GM18526 (cell line): ENCODE data around the gene NFATC4.

ENCODE experiments used
- POLR2A ChIP-seq: IDR thresholded peaks from 3 replicates; pipeline ENCODE4 v1.6.1; 2011; ENCODE audit not compliant: insufficient read length; ENCODE audit errors: extremely low read depth

The NFATC4 gene

DNA sequence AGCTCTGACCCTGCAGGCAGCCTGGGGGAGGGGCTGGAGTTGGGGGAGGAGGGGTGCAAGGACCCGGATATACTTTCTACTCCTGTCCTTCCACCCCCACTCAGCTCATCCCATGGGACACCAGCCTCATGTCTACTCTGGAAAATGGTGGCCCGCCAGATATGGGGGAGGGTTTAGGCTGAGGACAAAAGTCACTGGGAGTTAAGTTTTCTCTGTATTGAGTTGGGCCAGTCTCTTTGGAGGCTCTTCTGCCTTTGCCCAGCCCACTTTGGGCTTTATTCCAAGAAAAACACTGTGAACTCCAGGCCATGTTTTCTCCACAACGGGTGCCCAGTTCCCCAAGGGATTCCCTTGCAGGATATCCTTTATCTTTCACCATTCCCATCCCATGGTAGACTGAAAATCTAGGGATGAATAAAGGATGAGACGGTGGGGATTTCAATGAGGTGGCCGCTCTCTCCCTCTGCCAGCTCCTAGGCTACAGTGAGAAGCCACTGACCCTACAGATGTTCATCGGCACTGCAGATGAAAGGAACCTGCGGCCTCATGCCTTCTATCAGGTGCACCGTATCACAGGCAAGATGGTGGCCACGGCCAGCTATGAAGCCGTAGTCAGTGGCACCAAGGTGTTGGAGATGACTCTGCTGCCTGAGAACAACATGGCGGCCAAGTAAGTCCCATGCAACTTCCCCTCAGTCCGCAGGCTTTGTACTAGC lies 4.9 kb downstream of the NFATC4 start:
- no peak for TF ChIP-seq POLR2A

DNA sequence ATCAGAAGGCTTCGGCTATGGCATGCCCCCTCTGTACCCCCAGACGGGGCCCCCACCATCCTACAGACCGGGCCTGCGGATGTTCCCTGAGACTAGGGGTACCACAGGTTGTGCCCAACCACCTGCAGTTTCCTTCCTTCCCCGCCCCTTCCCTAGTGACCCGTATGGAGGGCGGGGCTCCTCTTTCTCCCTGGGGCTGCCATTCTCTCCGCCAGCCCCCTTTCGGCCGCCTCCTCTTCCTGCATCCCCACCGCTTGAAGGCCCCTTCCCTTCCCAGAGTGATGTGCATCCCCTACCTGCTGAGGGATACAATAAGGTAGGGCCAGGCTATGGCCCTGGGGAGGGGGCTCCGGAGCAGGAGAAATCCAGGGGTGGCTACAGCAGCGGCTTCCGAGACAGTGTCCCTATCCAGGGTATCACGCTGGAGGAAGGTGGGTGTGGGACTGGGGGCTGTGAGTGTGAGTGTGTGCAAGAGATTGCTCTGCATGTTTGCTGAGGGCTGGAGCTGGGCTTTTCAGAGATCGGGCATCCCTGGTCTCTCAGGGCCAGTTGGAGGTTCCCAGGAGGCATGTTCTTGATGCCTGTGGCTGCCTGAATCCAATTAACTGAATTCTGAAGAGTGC lies 8.6 kb downstream of the NFATC4 start:
- no peak for TF ChIP-seq POLR2A

DNA sequence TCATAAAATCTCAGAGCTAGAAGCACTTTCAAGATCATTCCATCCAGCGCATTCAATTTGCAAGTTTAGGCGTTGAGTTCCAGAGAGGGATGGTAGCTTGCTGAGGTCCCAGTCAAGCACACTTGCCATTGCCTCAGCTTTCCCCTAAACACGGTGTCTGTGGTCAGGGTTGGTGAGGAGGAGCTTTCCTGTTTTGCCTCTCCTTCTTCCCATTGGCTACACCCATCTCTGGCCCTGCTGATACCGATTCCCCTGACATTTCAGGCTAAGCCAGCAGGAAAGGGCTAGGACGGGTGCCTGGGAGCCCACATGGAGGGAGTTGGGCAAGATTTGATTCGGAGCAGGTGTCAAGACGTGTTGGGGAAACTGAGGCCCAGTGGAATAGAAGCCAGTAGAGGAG lies 9.1 kb downstream of the NFATC4 start:
- TF ChIP-seq POLR2A, result no peak

DNA sequence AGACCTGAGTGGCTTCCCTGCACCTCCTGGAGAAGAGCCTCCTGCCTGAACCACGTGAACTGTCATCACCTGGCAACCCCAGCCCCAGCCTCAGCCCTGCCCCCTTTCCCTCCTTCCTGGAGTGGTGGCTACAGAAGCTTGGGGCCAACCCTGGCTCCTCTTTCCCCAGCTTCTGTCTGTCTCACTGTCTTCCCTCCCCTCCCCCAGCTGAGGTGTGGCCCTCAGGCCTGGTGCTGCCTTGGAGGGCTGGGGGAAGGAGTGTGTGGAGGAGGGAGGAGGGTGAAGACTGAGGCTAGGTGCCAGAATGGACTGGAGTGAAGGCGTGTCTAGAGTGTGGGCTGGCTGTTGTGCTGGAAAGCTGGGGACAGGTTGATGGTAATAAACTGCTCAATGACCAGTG lies 9.7 kb downstream of the NFATC4 start:
- TF ChIP-seq POLR2A, result no peak

DNA sequence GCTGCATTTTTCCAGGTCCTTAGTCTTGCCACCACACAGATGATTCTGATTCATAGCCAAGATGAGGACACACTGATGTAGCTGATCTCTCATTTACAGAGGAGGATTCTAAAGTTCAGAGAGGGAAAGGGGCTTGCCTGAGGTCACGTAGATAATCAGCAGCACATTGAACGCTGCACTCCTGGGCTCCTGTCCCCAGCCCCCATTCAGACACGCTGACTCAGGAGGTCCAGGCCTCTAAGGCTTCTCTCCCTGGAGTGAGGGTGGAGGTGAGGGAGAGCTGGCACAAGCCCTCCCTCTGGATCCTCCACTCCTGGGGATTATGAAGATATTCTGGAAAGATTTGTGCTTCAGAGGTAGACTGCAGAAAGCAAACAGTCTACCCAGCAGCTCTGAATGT lies 10.3 kb downstream of the NFATC4 start:
- TF ChIP-seq POLR2A, result no peak

DNA sequence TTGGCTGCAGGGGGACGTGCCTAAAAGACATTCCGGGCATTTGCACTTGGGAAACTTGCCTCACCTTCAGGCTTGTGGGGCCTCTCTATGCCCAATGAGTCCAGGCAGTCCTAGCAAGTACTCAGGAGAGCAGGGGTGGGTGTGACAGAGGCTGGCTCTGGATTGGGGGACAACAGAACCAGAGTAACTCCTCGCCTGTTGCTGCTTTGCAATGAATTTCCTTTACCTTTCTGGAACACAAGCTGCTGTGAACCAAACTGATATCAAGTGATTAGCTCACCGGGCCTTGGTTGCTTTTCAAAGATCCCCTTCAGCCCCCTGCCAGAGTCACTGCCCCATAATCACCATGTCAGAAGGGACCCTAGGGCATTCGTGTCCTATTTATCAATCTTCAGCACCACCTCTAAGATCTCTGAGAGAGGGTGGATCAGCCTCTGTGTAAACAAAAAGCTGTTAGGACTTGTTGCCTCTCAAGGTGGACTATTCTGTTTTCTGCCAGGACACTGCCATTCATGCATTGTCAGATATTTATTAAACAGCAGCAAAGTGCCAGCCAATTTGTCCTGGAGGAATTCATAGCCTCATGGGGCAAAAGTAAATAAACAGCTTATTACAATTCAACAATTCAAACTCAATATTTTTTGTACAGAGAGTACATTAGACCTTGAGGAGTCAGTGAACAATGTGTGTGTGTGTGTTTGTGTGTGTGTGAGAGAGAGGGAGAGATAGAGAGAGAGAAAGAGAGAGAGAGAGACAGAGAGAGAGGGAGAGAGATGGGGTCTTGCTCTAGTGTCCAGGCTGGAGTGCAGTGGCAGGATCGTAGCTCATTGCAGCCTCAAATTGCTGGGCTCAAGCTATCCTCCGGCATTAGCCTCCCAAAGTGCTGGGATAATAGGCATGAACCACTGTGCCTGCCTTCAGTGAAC lies 11.3 kb downstream of the NFATC4 start:
- no peak for TF ChIP-seq POLR2A

DNA sequence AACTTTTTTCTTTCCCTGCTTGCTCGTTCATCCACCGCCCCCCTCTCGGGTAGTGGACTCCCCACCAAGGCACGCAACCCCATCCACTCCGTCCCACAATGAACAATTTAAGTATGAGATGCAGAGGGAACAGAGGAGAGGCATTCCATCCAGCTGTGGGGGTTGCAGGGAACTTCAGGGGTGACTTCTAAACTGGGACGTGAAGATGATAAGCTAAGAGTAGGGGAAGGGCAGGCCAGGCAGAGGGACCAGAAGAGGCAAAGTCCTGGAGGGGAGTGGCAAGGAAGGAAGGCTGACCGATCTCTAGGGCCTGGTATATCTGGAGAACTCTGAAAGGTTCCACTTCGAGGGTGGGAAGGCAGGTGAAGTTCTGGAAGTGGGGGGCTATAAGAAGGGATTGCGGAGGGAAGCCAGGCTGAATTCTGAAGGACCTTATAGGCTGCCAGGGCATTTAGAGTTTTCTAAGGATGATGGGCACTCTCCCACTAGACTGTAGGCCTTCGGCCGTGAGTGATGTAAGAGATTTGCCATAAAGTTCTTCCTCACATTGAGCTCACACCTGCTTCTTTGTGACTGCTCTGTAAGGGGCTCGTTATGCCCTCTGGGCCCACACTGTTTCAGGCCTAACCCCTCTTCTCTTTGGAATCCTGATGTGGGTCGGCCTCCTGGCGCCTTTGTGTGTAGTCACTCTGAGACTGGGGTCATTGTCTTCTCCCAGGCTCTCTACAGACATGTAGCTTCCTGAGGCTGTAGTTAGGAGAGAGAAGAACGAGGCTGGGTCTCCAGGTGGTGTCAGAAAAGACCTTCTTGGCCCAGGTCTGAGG lies 12.1 kb downstream of the NFATC4 start:
- no peak for TF ChIP-seq POLR2A

DNA sequence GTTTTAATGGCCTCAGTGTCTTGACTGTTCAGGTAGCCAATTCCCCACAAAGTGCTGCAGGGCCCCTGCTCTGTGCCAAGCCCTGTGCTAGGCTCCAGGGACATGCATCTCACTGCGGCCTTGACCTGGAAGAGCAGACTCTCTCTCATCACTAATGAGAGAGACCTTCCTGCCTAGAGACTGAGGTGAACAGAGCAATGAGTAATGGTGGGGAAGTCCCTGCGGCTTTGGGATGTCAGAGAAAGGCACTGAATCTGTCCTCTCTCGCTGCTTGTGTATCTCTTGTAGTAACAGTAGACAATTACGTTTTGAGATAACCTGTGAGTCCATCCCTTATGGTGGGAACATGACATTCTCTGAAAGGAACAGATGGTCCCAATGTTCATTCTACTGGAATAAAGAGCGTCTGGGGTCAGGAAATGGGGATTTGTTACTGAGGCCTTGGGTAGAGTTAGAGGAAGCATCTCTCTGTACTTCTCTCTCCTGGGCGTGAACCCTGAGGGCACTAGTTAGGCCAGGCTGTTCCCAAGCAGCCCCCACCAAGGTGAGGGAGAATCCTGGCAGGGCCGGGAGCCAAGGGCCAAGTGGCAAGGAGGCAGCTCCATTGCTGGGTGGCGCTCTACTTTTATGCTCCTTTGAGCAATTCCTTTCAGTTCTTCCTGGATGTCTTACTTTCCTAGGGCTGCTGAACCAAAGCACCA lies 13.5 kb downstream of the NFATC4 start:
- no peak for TF ChIP-seq POLR2A

DNA sequence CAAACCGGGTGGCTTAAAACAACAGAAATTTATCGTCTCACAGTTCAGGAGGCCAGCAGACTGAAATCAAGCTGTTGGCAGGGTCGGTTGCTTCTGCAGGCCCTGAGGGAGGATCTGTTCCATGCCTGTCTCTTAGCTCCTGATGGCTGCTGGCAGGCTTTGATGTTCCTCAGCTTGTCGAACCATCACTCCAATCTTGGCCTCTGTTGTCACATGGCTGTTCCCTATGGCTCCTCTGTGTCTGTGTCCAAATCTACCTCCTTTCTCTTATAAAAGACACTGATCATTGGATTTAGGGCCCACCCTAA lies 14.0 kb downstream of the NFATC4 start:
- no peak for TF ChIP-seq POLR2A

DNA sequence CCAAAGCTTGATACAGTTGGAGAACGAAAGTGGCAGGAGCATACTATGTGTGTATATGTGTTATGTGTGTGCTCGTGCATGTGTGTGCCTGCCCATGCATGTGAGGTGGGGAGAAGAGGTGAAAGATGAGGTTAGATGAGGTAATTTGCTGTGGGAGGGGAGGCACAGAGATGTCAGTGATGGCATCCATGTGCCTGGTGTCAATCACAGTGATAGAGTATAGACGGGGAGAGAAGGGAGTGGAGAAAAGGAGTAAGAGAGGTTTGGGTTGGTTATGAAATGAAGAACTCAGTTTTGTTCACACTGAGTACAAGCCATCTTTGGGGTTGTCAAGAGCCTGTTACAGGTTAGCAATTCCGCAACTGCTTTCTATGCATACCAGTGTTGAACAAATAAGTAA lies 16.2 kb downstream of the NFATC4 start:
- no peak for TF ChIP-seq POLR2A

DNA sequence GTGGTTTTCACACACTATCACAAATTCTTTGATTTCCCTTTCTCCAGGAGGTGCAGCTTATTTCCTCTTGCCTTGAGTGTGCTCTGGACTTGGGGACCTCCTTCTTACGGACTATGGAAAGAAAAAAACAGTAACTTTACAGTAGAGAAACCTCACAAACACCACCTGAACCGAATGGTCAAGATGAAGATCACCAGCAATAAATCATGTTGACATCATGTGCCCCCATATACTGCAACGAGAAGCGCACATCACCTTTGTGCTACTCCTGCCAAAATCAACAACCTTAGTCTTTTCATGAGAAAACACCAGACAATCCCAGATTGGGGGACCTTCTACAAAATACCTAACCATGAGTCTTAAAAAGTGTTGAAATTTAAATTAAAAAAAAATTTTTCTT lies 17.5 kb downstream of the NFATC4 start:
- no peak for TF ChIP-seq POLR2A

DNA sequence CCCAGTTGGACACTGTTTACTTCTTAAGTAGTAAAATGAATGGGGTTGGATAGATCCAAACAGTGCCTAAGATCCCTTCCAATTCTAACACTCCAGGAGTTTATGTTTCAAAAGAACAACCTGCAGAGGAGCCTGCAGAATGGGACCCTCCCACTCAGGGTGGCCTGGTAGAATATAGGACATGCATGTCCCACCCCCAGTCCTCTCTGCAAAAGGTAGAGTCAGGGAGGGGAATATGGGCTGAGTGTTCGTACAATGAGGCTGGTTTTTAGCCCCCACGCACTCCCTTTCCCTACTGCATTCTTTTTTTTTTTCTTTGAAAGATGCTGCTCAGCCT lies 19.0 kb downstream of the NFATC4 start:
- TF ChIP-seq POLR2A, result no peak

DNA sequence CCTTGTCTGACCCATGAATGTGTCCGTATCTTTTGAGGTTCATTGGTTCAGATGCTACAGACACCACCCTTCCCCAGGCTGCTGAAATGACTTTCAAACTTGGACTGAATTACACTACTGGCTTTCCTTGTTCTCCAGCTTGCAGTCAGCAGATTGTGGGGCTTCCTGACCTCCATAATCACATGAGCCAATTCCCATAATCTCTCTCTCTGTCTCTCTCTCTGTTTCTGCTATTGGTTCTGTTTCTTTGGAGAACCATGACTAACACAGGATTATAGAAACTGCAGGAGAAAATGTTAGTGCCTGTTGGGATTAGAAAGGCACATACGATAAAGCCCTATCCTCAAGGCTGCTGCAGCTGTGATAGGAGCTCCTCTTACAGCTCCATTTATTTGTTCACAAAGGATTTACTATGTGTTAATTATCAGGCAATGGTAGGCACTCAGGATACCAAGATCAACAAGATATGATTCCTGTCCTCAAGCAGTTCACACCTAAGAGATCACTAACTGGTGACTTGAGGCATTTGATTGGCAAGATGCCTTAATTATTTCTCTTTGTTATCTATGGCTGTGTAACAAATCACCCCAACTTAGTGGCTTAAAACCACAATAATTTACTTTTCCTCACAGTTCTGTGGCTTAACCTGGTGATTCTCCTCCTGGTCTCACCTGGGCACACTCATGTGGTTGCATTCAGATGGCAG lies 20.6 kb downstream of the NFATC4 start:
- TF ChIP-seq POLR2A, result no peak

DNA sequence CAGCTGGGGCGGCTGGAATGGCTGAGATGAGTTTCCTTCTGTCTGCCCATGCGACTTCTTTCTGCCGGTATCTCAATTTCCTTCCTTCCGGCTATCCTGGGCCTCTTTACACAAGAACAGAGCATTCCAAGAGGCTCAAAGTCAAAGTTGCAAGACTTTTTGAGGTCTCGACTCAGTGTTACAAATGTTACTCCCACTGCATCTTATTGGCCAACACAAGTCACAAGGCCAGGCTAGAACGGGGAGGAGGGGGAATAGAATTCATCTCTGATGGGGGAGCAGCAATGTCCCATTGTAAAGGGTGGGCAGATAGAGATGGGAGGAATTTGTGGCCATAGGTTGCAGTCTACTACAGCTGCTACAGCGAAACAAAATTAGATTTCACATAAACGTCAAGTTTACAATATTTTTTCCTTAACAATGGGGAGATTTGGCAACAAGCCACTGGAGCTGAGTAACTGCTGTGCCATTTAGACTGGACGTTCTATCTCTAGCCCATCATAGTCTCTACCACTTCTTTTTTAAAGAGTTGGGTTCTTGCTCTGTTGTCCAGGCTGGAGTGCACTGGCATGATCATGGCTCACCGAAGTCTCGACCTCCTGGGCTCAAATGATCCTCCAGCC lies 21.4 kb downstream of the NFATC4 start:
- no peak for TF ChIP-seq POLR2A
